NCI-H1417 treated with DMSO at 0.1 percent for 48 hours (cell line): Measurements from ENCODE around the gene THSD4.
"Not testable (repeated sequence)": the region's sequence is repeated elsewhere in the genome, so short reads cannot be mapped to it uniquely, and the experiment has no call there.

Experiments
- DNase-seq: peaks from one replicate; lab custom pipeline; 2025; lab: John Stamatoyannopoulos, UW

THSD4 gene

DNA sequence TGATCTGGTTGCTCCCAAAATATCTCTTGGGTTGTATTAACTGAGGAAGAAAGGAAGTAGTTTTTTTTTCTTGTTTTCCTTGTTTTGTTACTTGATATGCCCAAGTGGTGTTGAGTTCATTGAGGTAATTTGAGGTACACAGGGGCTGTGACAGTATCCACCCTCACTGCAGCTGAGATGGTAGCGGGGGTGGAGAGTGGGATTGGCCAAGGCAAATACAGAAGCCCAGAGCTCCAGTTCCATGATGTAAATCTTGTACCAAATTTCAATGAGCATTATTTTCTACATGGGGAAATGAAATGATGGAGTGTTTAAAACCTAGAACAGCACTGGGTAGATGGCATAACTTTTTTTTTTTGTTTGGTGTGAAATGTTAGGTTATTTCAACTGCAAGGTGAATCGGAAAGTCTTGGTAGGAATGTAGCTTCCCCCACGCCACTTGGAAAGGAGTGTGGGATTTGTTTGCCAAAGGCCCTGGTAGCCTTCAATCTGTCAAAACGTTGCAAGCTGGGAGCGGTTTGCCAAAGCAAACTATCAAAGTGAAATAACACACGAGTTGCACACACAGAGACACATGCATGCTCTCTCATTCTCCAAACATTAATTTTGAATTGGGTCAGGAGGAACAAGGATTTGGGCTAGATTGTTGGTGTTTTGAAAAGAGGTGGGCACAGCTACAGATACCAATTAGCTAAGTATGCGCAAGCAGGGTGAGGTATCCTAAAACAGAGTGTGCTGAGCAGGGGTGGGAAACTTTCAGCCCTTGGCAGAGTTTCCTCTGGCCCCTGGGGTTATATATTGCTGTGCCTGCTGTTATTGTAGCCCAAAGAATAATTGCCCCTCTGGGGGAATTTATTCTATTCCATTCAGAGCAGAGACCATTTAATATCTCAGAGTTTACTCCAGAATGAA lies 34.6 kb downstream of the THSD4 start:
- no peak for DNase-seq

- no peak for DNase-seq
These were observed 35.8 kb downstream of the THSD4 start for GRCh38 chr15:71151081-71151480.

- DNase-seq = no peak
These were observed 37.3 kb downstream of the THSD4 start for GRCh38 chr15:71152542-71152941.

DNA sequence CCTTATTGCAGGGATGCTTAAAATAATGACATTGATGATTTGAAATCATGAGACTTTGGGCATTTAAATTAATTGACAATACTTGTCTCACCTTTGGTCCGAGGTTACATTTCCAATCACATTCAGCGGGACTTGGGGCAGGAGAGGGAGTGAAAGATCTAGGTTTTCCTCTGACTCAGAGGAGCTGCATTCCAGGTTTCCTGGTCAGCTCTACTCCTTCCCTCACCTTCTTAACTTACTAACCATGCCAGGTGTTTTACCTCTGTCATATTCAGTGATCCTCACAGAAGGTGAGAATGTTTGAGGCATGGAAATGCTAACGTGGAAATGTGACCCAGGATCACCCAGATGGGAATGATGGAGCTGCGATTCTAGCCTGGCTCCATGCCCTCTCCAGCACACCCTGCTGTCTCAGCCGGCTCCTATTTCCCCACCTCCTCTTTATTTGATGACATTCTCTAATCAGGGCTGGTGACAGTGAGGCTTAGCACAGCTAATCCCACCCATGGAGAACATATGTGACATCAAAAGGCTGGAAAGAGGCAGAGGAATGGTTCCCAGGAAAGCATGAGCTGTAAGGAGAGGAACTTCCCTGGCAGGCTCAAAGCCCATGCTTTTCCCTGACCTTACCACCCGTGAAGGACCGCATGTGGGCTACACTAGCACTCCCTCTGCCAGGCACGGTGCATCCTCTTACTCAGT lies 38.7 kb downstream of the THSD4 start:
- DNase-seq = no peak

DNA sequence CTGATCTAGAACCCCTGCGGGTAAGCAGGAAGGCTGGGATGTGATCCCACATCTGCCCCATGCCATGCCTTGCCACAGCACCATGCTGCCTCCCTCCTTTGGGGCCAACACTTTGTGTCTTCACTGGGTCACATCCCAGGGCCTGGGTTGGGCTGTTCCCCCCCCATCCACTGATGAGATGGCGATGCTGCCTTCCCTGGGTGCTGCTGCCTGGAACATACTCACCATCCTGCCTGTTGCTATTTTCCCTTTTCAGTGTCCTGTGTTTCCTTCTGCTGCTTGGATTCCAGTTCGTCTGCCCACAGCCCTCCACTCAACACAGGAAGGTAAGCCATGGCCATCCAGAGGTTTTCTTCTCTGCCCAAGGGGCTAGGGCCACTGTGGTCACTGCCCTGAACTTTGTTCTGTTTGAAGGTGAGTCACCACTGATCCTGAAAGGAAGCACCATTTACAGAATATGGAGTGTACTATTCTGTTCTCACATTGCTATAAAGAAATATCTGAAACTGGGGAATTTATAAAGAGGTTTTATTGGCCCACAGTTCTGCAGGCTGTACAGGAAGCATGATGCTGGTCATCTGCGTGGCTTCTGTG lies 39.4 kb downstream of the THSD4 start:
- no peak for DNase-seq

GRCh38 chr15:71155534-71155933 lies 40.3 kb downstream of the THSD4 start:
- no peak for DNase-seq

GRCh38 chr15:71160976-71161375 lies 45.7 kb downstream of the THSD4 start:
- no peak for DNase-seq

DNA sequence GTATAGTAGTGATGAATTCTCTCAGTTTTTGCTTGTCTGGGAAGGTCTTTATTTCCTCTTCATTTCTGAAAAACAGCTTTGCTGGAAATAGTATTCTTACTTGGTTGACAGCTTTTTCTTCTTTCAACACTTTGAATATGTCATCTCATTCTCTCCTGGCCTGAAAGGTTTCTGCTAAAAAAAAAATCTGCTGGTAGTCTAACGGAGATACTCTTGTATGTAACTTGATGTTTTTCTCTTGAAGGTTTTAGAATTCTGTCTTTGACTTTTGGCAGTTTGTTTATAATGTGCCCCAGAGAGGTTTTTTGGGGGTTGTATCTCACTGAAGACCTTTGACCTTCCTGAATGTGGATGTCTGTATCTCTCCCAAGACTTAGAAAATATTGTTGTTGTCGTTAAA lies 47.0 kb downstream of the THSD4 start:
- DNase-seq = no peak

DNA sequence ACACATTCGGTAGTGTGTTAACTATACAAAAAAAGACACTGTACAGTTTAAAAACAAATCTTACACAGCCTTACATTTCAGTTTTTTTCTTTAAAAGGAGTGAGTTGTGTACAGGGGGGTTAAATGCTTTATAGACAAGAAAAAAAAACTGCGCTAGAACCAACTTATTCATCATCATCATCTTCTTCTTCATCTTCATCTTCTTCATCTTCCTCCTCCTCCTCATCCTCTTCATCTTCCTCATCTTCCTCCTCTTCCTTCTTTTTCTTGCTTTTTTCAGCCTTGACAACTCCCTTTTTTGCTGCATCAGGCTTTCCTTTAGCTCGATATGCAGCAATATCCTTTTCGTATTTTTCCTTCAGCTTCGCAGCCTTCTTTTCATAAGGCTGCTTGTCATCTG lies 49.3 kb downstream of the THSD4 start:
- not testable (repeated sequence) for DNase-seq

DNA sequence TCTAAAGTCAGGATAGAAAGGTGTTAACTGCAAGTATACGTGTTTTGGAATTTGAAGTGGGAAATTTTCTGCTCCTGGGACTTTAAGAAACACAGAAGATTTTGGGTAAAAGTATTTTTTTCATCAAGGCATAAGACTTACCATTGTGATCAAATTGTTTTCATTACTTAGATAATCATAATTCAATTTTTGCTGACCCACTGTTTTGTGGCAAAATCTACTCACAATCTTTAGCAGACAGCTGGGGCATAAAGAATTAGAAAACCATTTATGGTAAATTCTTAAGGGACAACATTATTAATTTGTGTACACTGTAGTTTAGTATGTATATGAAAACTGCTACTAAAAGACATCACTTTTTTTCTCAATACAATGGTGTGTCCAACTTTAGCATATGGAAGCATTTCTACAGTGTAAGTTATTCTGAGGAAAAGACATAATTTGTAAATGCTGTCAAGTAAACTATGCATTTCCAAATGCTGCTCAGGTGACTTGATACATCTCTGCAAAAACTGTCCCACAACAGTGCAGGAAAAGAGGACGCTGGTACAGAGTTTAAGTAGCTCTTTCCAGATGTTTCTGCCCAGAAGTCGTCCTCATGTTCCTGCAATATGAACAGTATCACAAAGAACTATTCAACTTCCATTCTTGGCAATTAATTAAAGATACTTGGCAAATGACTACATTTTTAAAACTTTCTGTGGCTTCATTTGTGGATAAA lies 52.3 kb downstream of the THSD4 start:
- no peak for DNase-seq

- DNase-seq = no peak
These were observed 53.0 kb downstream of the THSD4 start for GRCh38 chr15:71168166-71168834.

DNA sequence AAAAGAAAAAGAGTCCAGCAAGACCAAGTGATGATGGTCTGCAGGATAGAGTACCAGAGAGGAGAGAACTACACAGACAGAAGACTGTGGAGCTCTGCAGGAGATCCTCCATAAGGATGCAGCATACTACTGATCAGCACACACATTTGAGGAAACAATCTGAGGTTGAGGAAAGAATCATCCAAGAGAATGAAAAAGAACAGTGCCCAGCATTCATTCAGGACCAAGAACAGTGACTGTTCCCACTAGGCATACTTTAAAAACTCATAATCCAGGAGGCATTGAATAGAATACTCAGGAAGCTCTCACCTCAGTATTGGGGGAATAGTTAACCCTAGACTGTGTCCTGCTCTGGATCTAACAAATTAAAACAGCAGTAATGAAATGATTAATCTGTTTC lies 54.9 kb downstream of the THSD4 start:
- no peak for DNase-seq

DNA sequence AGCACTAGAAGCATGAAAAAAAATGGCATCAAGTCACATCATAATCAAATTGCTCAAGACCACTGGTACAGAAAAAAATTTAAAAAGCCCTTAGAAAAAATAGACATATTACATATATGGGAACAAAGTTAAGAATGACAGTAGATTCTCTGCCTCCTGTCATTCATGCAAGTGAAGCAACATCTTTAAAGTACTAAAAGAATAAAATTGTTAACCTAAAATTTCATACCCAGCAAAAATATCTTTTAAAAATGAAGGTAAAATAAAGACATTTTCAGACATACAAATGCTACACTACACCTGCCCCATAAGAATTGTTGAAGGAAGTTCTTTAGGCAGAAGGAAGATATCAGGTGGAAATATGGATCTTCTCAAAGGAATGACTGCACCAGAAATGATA lies 55.9 kb downstream of the THSD4 start:
- DNase-seq = no peak

DNA sequence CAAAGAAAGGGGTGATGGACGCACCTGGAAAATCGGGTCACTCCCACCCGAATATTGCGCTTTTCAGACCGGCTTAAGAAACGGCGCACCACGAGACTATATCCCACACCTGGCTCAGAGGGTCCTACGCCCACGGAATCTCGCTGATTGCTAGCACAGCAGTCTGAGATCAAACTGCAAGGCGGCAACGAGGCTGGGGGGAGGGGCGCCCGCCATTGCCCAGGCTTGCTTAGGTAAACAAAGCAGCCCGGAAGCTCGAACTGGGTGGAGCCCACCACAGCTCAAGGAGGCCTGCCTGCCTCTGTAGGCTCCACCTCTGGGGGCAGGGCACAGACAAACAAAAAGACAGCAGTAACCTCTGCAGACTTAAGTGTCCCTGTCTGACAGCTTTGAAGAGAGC lies 59.1 kb downstream of the THSD4 start:
- DNase-seq = not testable (repeated sequence)

DNA sequence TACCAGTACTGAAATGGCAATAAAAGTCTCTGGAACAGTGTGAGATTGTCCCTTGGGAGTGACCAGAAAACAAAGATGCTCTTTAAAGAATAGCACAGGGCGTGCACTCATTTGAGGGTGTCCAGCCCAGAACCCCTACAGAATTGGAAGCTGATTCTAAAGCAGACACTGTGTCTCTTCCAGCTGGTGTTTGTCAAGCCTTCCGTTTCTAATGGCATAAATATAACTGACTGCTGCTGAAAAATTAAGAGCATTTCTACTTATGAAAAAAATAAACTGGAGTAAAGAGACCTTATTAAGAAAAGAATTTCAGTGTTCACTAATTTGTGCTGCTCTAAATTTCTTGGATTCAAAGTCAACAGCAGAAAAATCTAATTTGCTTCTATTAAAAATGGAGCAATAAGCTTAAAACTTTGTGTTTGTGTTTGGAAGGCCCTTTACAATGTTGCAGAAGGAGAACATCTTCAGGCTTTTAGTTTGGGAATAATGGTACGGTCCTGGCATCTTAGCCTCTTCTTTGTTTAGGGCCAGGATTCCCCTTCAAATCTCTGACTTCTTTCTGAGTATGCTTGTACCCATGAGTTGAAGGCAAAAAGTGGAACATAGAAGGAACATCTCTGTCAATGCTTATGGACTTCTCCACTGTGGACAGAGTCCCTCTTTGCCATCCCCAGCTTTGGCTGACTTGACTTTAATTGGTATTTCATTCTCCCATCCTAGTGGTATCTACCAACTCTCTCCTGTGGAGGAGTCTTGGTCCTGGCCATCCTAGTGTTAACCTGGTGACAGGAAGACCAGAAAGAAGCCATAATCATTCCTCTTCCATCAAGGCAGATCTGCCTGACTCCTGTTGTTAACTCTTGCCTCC lies 65.9 kb downstream of the THSD4 start:
- no peak for DNase-seq

- no peak for DNase-seq
These were observed 67.3 kb downstream of the THSD4 start for GRCh38 chr15:71182522-71182921.

DNA sequence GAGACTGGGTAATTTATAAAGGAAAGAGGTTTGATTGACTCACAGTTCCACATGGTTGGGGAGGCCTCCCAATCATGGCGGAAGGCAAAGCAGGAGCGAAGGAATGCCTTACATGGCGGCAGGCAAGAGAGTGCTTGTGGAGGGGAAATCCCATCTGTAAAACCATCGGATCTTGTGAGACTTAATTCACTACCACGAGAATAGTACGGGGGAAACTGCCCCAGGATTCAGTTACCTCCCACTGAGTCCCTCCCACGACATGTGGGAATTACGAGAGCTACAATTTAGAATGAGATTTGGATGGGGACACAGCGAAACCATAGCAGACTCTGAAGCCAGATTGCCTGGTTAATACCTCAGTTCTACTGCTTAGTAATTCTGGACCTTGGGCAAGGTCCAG lies 67.8 kb downstream of the THSD4 start:
- DNase-seq = no peak

- no peak for DNase-seq
These were observed 70.4 kb downstream of the THSD4 start for GRCh38 chr15:71185706-71186105.

DNA sequence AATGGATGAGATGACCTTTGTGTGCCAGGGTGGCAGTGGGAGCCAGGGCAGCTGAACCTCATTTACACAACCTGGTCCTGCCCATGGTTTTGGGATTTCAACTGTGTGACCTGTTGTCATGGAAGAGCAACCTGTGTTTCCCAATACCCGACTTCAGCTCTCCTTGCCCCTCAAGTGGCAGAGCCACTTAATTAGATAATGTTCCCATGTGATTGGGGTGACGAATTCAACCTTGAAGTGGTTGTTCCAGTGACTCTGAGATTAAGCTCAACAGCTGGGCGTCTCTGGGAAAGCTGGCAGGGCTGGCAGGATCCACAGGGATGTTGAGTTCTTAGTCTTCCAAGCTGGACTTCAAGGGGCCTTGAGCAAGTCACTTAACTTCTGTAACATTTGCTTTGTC lies 71.0 kb downstream of the THSD4 start:
- DNase-seq = no peak

DNA sequence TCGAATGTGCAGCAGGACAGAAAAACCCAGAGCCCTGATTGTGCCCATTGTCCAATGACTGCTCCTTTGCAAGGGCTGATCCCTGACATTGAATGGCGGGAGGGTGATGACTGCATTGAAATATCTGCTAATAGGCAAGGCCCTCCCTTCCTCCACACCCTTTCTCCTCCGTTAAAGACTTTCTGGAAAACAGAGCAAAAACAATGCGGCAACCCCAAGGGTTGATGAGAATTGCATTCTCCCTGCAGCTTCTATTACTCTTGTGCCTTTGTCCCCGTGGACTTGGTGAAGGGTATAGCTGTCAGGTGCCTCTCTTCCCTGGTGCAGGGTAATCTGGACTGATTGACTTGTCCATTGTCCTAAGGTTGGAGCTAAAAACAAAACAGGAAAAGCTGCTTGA lies 71.8 kb downstream of the THSD4 start:
- DNase-seq = no peak

- no peak for DNase-seq
These were observed 72.3 kb downstream of the THSD4 start for GRCh38 chr15:71187526-71187925.
